Peyer's patch (tissue), 4 donors: ENCODE measurements around the gene BRD2.

Experiments used
- CTCF ChIP-seq, 6 experiments: fragments of 450-650 bp in 4 of 6; fragments of 200-600 bp in 2 of 6; sonication (generic) in 1 of 6; IDR thresholded peaks; one replicate each; pipeline ENCODE4 v1.5.1; 2017 to 2019; ENCODE audit warnings: antibody characterized with exemption in 6 of 6, mild to moderate bottlenecking in 3 of 6, moderate library complexity in 1 of 6
- POLR2A ChIP-seq, 2 donors: fragments of 450-650 bp; IDR thresholded peaks; one replicate each; pipeline ENCODE4 v1.5.1; 2017; ENCODE audit warnings: antibody characterized with exemption in 2 of 2, mild to moderate bottlenecking in 2 of 2, moderate library complexity in 2 of 2

GRCh38 chr6:32931211-32931610, 37.2 kb upstream of the BRD2 start:
- TF ChIP-seq POLR2A (IDR thresholded peaks at IDR 0.05): no peak
- TF ChIP-seq CTCF (IDR thresholded peaks at IDR 0.05): no peak
